Measurements from ENCODE around the gene C11orf42. TPM values are rescaled to one million over a fixed set of nuclear protein-coding genes. Genes with fewer than 3 reads are reported as not detected.
"Not testable (repeated sequence)": the region's sequence is repeated elsewhere in the genome, so short reads cannot be mapped to it uniquely, and the experiment has no call there.

The C11orf42 gene
- total RNA-seq, 1 donor from 2014 or later, result not detected

DNA sequence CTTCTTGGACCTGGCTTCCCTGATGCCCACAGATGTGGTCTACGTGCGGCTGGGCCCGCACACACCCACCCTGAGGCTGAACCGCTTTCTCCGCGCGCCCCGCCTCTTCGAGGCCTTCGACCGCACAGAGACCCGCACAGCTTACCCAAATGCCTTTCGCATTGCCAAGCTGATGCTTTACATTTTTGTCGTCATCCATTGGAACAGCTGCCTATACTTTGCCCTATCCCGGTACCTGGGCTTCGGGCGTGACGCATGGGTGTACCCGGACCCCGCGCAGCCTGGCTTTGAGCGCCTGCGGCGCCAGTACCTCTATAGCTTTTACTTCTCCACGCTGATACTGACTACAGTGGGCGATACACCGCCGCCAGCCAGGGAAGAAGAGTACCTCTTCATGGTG lies 34.8 kb downstream of the C11orf42 start:
- Histone ChIP-seq H3K36me3 (ENCODE audit: control insufficient read depth, insufficient read depth, low read length) (no peaks in the 10 kb centered on the region), H3K27me3 (ENCODE audit: control insufficient read depth, insufficient read depth, low read length) (no peaks in the 10 kb centered on the region), H3K4me3 (ENCODE audit: low read depth, low read length) (no peak overlapping the region)
- DNase-seq (ENCODE audit: low read depth), result no peak
- TF ChIP-seq, protein P1, sequence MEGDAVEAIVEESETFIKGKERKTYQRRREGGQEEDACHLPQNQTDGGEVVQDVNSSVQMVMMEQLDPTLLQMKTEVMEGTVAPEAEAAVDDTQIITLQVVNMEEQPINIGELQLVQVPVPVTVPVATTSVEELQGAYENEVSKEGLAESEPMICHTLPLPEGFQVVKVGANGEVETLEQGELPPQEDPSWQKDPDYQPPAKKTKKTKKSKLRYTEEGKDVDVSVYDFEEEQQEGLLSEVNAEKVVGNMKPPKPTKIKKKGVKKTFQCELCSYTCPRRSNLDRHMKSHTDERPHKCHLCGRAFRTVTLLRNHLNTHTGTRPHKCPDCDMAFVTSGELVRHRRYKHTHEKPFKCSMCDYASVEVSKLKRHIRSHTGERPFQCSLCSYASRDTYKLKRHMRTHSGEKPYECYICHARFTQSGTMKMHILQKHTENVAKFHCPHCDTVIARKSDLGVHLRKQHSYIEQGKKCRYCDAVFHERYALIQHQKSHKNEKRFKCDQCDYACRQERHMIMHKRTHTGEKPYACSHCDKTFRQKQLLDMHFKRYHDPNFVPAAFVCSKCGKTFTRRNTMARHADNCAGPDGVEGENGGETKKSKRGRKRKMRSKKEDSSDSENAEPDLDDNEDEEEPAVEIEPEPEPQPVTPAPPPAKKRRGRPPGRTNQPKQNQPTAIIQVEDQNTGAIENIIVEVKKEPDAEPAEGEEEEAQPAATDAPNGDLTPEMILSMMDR (IDR thresholded peaks at IDR 0.05; ENCODE audit: insufficient read depth, low read length, poor library complexity, severe bottlenecking), result no peak

DNA sequence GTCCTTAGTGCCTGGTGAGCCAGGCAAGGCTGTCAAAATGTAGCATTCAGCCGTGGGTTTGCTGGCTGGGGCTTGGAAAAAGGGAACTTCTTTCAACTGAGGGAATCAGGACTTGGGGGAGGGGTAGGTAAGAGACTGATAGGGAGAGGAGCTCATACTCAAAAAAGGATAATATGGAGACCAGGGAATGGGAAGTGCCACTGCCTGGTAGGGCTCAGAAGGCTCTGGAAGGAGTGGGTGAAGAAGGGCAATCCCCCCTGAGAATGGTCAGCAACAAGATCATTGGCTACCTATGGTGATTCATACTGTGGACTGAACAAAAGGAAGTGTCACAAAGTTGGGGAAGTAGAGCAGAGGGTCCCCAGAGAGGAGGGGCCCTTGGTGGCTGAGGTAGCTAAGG lies 35.4 kb downstream of the C11orf42 start:
- Histone ChIP-seq H3K36me3 (ENCODE audit: control insufficient read depth, insufficient read depth, low read length) (no peaks in the 10 kb centered on the region), H3K27me3 (ENCODE audit: control insufficient read depth, insufficient read depth, low read length) (no peaks in the 10 kb centered on the region), H3K4me3 (ENCODE audit: low read depth, low read length) (no peak overlapping the region)
- TF ChIP-seq, protein P1 (IDR thresholded peaks at IDR 0.05; ENCODE audit: insufficient read depth, low read length, poor library complexity, severe bottlenecking), result no peak
- DNase-seq (ENCODE audit: low read depth), result no peak

DNA sequence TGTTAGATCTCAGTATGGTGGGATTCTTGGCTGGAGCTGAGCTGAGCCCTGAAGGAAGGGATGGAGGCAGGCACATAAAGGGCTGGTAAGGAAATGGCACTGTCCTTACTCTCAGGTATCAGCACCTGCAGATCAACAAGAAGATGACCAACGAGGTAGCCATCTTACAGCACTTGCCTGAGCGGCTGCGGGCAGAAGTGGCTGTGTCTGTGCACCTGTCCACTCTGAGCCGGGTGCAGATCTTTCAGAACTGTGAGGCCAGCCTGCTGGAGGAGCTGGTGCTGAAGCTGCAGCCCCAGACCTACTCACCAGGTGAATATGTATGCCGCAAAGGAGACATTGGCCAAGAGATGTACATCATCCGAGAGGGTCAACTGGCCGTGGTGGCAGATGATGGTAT lies 36.0 kb downstream of the C11orf42 start:
- H3K27me3 ChIP-seq (ENCODE audit: control insufficient read depth, insufficient read depth, low read length), result no peaks in the 10 kb centered on the region
- DNase-seq (ENCODE audit: low read depth), result no peak
- H3K4me3 ChIP-seq (ENCODE audit: low read depth, low read length), result no peak overlapping the region
- TF ChIP-seq, protein P1 (IDR thresholded peaks at IDR 0.05; ENCODE audit: insufficient read depth, low read length, poor library complexity, severe bottlenecking), result no peak
- H3K36me3 ChIP-seq (ENCODE audit: control insufficient read depth, insufficient read depth, low read length), result no peaks in the 10 kb centered on the region

GRCh38 chr11:6245536-6245935 lies 40.2 kb downstream of the C11orf42 start:
- Histone ChIP-seq H3K36me3 (ENCODE audit: control insufficient read depth, insufficient read depth, low read length) (no peaks in the 10 kb centered on the region), H3K27me3 (ENCODE audit: control insufficient read depth, insufficient read depth, low read length) (no peaks in the 10 kb centered on the region), H3K4me3 (ENCODE audit: low read depth, low read length) (no peak overlapping the region)
- DNase-seq (ENCODE audit: low read depth), result no peak
- TF ChIP-seq, protein P1 (IDR thresholded peaks at IDR 0.05; ENCODE audit: insufficient read depth, low read length, poor library complexity, severe bottlenecking), result no peak

- Histone ChIP-seq H3K36me3 (ENCODE audit: control insufficient read depth, insufficient read depth, low read length) (no peaks in the 10 kb centered on the region), H3K4me3 (ENCODE audit: low read depth, low read length) (no peak overlapping the region), H3K27me3 (ENCODE audit: control insufficient read depth, insufficient read depth, low read length) (no peaks in the 10 kb centered on the region)
- TF ChIP-seq, protein P1 (IDR thresholded peaks at IDR 0.05; ENCODE audit: insufficient read depth, low read length, poor library complexity, severe bottlenecking), result no peak
- DNase-seq (ENCODE audit: low read depth), result no peak
Measured at GRCh38 chr11:6248248-6248647, 42.9 kb downstream of the C11orf42 start.

GRCh38 chr11:6248897-6249296 lies 43.5 kb downstream of the C11orf42 start:
- not testable (repeated sequence) for H3K4me3 ChIP-seq (ENCODE audit: low read depth, low read length); DNase-seq (ENCODE audit: low read depth); H3K36me3 ChIP-seq (ENCODE audit: control insufficient read depth, insufficient read depth, low read length); H3K27me3 ChIP-seq (ENCODE audit: control insufficient read depth, insufficient read depth, low read length)

Data from kidney epithelial cell (primary cell).